GM12878 (cell line): ENCODE data around the gene NDUFA11. TPM values are rescaled to one million over a fixed set of nuclear protein-coding genes. Genes with fewer than 3 reads are reported as not detected.

Source experiments
- ATAC-seq: fragments of 200-7000 bp; cut with Tn5 transposase; 3 replicates; pipeline ENCODE4 v1.9.1; 2020; ENCODE audit warnings: mild to moderate bottlenecking, moderate library complexity
- BruUV-seq: library from RNA; stranded (reverse); fragments of 400-500 nt; replicated peaks from 2 replicates; lab custom pipeline; 2021; lab: Mats Ljungman, UMichigan
- CTCF ChIA-PET: fragments of 300-600 bp; sonication (Branson Sonifier 250); formaldehyde crosslinking; extraction: SDS; loops from one replicate; lab custom pipeline; 2021; ENCODE audit warnings: inconsistent platforms; lab: Yijun Ruan, JAX
- POLR2A ChIA-PET: fragments of 350-600 bp; formaldehyde crosslinking; extraction: SDS; loops from one replicate; lab custom pipeline; 2021; ENCODE audit warnings: inconsistent platforms; lab: Charles Lee
- RAD21 ChIA-PET: fragments of 300-600 bp; sonication (Branson Sonifier 250); formaldehyde crosslinking; loops from one replicate; lab custom pipeline; 2023; ENCODE audit warnings: antibody characterized with exemption; ENCODE audit not compliant: unreplicated experiment; lab: Charles Lee
- SMC1A ChIA-PET: fragments of 300-600 bp; sonication (Branson Sonifier 250); formaldehyde crosslinking; loops from one replicate; lab custom pipeline; 2023; ENCODE audit not compliant: unreplicated experiment, uncharacterized antibody; lab: Charles Lee
- DNase-seq: peaks from one replicate; pipeline ENCODE4 v3.0.0-alpha.2; 2011; ENCODE audit warnings: low read depth, low spot score
- FAIRE-seq: peaks from 3 replicates; lab custom pipeline; 2011; peaks lifted over from hg19 to GRCh38; lab: Jason Lieb, UNC
- H2AFZ ChIP-seq: 2 replicates; pipeline ENCODE4 v1.6.0; 2011; ENCODE audit warnings: low read depth, low read length, control low read depth; ENCODE audit not compliant: control insufficient read depth
- H3K27ac ChIP-seq: 2 replicates; pipeline ENCODE4 v1.5.1; 2011; ENCODE audit warnings: control low read depth; ENCODE audit not compliant: control insufficient read depth, insufficient read depth
- H3K27me3 ChIP-seq, 2 experiments: replicated peaks in 1 of 2; 2 replicates each; pipeline versions ENCODE4 v1.6.0 to v1.6.1; 2011; ENCODE audit warnings: low read length in 1 of 2; ENCODE audit not compliant: control insufficient read depth in 2 of 2, insufficient read depth in 2 of 2
- H3K36me3 ChIP-seq, 2 experiments: 2 replicates each; pipeline ENCODE4 v1.5.1; 2011; ENCODE audit warnings: low read length in 1 of 2; ENCODE audit not compliant: control insufficient read depth in 2 of 2, insufficient read depth in 2 of 2
- H3K4me1 ChIP-seq: 2 replicates; pipeline ENCODE4 v1.6.1; 2011; ENCODE audit warnings: mild to moderate bottlenecking, low read length, moderate library complexity, mixed read lengths; ENCODE audit not compliant: control insufficient read depth, insufficient read depth
- H3K4me2 ChIP-seq: 2 replicates; pipeline ENCODE4 v1.6.0; 2011; ENCODE audit warnings: control low read depth; ENCODE audit not compliant: control insufficient read depth, insufficient read depth
- H3K4me3 ChIP-seq: fragments of 200-600 bp; sonication (generic); 2 replicates; pipeline ENCODE4 v1.5.1; 2016
- H3K79me2 ChIP-seq: 2 replicates; pipeline ENCODE4 v1.6.0; 2011; ENCODE audit warnings: low read length; ENCODE audit not compliant: control insufficient read depth, insufficient read depth
- H3K9ac ChIP-seq: 2 replicates; pipeline ENCODE4 v1.8.0; 2011; ENCODE audit warnings: low read length, control low read depth, mixed read lengths; ENCODE audit not compliant: control insufficient read depth, insufficient read depth
- H3K9me3 ChIP-seq: replicated peaks from 3 replicates; pipeline ENCODE4 v1.5.1; 2011; ENCODE audit warnings: mild to moderate bottlenecking, low read length; ENCODE audit not compliant: control insufficient read depth, insufficient read depth
- H4K20me1 ChIP-seq: 2 replicates; pipeline ENCODE4 v1.6.0; 2011; ENCODE audit not compliant: control insufficient read depth, insufficient read depth
- CEBPB ChIP-seq, 2 experiments: fragments of 150-350 bp in 1 of 2; IDR thresholded peaks; 2 replicates each; pipeline ENCODE4 v1.6.1; 2012 to 2014; ENCODE audit warnings: low read depth in 2 of 2, low read length in 2 of 2, borderline replicate concordance in 1 of 2, inconsistent platforms in 1 of 2
- CREM ChIP-seq: IDR thresholded peaks from 2 replicates; pipeline ENCODE4 v1.6.1; 2014; ENCODE audit warnings: antibody characterized with exemption, low read depth
- E2F8 ChIP-seq: fragments of 450-650 bp; IDR thresholded peaks from 2 replicates; pipeline ENCODE4 v1.6.1; 2018; ENCODE audit warnings: mild to moderate bottlenecking, low read depth, moderate library complexity; ENCODE audit not compliant: partially characterized antibody
- FOXK2 ChIP-seq: fragments of 450-650 bp; IDR thresholded peaks from 2 replicates; pipeline ENCODE4 v1.6.1; 2017; ENCODE audit warnings: mild to moderate bottlenecking, moderate library complexity
- HDGF ChIP-seq: fragments of 450-650 bp; IDR thresholded peaks from 2 replicates; pipeline ENCODE4 v1.6.1; 2016; ENCODE audit warnings: antibody characterized with exemption
- KLF5 ChIP-seq: fragments of 450-650 bp; IDR thresholded peaks from 2 replicates; pipeline ENCODE4 v1.6.1; 2014; ENCODE audit warnings: mild to moderate bottlenecking; ENCODE audit not compliant: partially characterized antibody
- LARP7 ChIP-seq: fragments of 450-650 bp; IDR thresholded peaks from 2 replicates; pipeline ENCODE4 v1.6.1; 2017; ENCODE audit warnings: mild to moderate bottlenecking
- MTA3 ChIP-seq: IDR thresholded peaks from 2 replicates; pipeline ENCODE4 v1.6.1; 2012; ENCODE audit warnings: low read length, inconsistent platforms, borderline replicate concordance
- MYC ChIP-seq: IDR thresholded peaks from 2 replicates; pipeline ENCODE4 v1.6.1; 2011; ENCODE audit warnings: mild to moderate bottlenecking, low read length, moderate library complexity, inconsistent platforms; ENCODE audit not compliant: insufficient read depth, insufficient replicate concordance, insufficient read length, severe bottlenecking
- NFYA ChIP-seq: IDR thresholded peaks from 2 replicates; pipeline ENCODE4 v1.6.1; 2011; ENCODE audit warnings: low read depth, mild to moderate bottlenecking, low read length, improper control_type of control experiment, borderline replicate concordance
- PAX5 ChIP-seq: IDR thresholded peaks from 2 replicates; pipeline ENCODE4 v1.6.1; 2011; ENCODE audit warnings: low read depth, low read length, borderline replicate concordance
- POLR2AphosphoS2 ChIP-seq: IDR thresholded peaks from 2 replicates; pipeline ENCODE4 v1.6.1; 2011; ENCODE audit warnings: low read depth, mild to moderate bottlenecking, low read length, improper control_type of control experiment, moderate library complexity
- RB1 ChIP-seq: fragments of 450-650 bp; formaldehyde crosslinking; IDR thresholded peaks from 2 replicates; pipeline ENCODE4 v1.6.1; 2017; ENCODE audit warnings: mild to moderate bottlenecking, borderline replicate concordance
- YBX1 ChIP-seq: fragments of 450-650 bp; IDR thresholded peaks from 2 replicates; pipeline ENCODE4 v1.6.1; 2016; ENCODE audit warnings: antibody characterized with exemption
- ZNF24 ChIP-seq: fragments of 450-650 bp; IDR thresholded peaks from 2 replicates; pipeline ENCODE4 v1.6.1; 2017; ENCODE audit warnings: antibody characterized with exemption, mild to moderate bottlenecking
- ZZZ3 ChIP-seq: IDR thresholded peaks from 2 replicates; pipeline ENCODE4 v1.6.1; 2011; ENCODE audit warnings: low read depth; ENCODE audit not compliant: control insufficient read depth, insufficient read length
- WGBS: methylation state at CpG from one replicate; pipeline ENCODE4 v1.1.6; 2016; ENCODE audit warnings: low lambda C conversion rate; ENCODE audit not compliant: insufficient replicate concordance, insufficient coverage; ENCODE audit errors: missing lambda C conversion rate; 5-methylcytosine and 5-hydroxymethylcytosine counted together
- in situ Hi-C: fragments of 300-500 bp; cut with MboI; formaldehyde crosslinking; loops from 9 replicates; pipeline ENCODE4 v1.14.3; 2018; ENCODE audit warnings: mixed read lengths
- intact Hi-C: fragments of 100-400 bp; cut with micrococcal nuclease; formaldehyde crosslinking; loops from one replicate; pipeline ENCODE4 v1.14.2; 2022; ENCODE audit not compliant: unreplicated experiment
- polyA plus RNA-seq, 11 experiments: library from polyadenylated mRNA; depleted of rRNA in 4 of 11; unstranded in 6 of 11; stranded (reverse) in 5 of 11; fragments of >200 nt; fragmentation: Nextera tagmentation in 4 of 11; fragmentation: Illumina TruSeq in 1 of 11; extraction: Ambion mirVana in 4 of 11; extraction: Trizol in 1 of 11; gene quantifications; 1 replicate in 1 of 11; 2 replicates in 10 of 11; pipeline versions ENCODE4 v1.2.1 to v1.2.3, GENCODE V29; 2011 to 2016; ENCODE audit warnings: inconsistent platforms in 2 of 11, missing spikeins in 2 of 11, low read depth in 1 of 11
- total RNA-seq, 4 experiments: library from RNA; depleted of rRNA in 3 of 4; stranded (reverse); fragments of >200 nt in 3 of 4; fragmentation: Illumina TruSeq in 1 of 4; extraction: Trizol in 1 of 4; gene quantifications; 2 replicates each; pipeline versions ENCODE4 v1.2.1 to v1.2.3, GENCODE V29; 2013 to 2021
- TF ChIP-seq, protein P1 (sequence below): IDR thresholded peaks from 2 replicates; pipeline ENCODE4 v1.6.1; 2012; ENCODE audit warnings: low read depth, low read length, improper control_type of control experiment
- TF ChIP-seq, protein P2 (sequence below): IDR thresholded peaks from 2 replicates; pipeline ENCODE4 v1.6.1; 2011; ENCODE audit warnings: low read depth, low read length, improper control_type of control experiment, borderline replicate concordance

The NDUFA11 gene
- total and polyA plus RNA-seq, 10 of the 15 experiments (the other 5 are each of a cell fraction or from before 2014, with no cell fraction given): 108 to 600 (median 289) TPM

GRCh38 chr19:5870986-5871394 lies 32.6 kb downstream of the NDUFA11 start:
- Histone ChIP-seq H3K4me1 (no peaks in the 10 kb centered on the region), H3K79me2 (no peaks in the 10 kb centered on the region), H4K20me1 (no peaks in the 10 kb centered on the region), H3K27ac (no peak overlapping the region), H3K4me2 (no peak overlapping the region), H3K27me3 (no peaks in the 10 kb centered on the region), H3K9ac (no peak overlapping the region), H3K9me3 (no peaks in the 10 kb centered on the region), H3K36me3 (no peaks in the 10 kb centered on the region), H3K4me3 (no peak overlapping the region), H2AFZ (no peak overlapping the region)
- BruUV-seq: no TSS peak
- FAIRE-seq (no peak), DNase-seq (no peak), ATAC-seq (no peak)
- in situ Hi-C loops (no loop called here), intact Hi-C loops (no loop called here)
- POLR2A ChIA-PET: interaction anchor here (0.6 kb wide), 1 partner anchor 252 kb away, joined by 5 read pairs; no protein-coding TSS in a partner anchor
- RAD21 ChIA-PET: no interaction called here
- TF ChIP-seq ZNF24 (no peak), E2F8 (no peak), LARP7 (no peak), ZZZ3 (no peak), NFYA (no peak), CEBPB (IDR thresholded peaks at IDR 0.05; ENCODE audit: borderline replicate concordance in 1 of 2, low read depth in 2 of 2, low read length in 2 of 2) (no peak), PAX5 (no peak), MYC (no peak), FOXK2 (no peak), CREM (no peak), POLR2AphosphoS2 (no peak), MTA3 (no peak), KLF5 (no peak), HDGF (no peak), RB1 (no peak), YBX1 (no peak)
- TF ChIP-seq, protein P1, sequence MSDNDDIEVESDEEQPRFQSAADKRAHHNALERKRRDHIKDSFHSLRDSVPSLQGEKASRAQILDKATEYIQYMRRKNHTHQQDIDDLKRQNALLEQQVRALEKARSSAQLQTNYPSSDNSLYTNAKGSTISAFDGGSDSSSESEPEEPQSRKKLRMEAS: no peak
- TF ChIP-seq, protein P2, sequence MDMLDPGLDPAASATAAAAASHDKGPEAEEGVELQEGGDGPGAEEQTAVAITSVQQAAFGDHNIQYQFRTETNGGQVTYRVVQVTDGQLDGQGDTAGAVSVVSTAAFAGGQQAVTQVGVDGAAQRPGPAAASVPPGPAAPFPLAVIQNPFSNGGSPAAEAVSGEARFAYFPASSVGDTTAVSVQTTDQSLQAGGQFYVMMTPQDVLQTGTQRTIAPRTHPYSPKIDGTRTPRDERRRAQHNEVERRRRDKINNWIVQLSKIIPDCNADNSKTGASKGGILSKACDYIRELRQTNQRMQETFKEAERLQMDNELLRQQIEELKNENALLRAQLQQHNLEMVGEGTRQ: no peak
- CTCF ChIA-PET: interaction anchor here (0.6 kb wide), 1 partner anchor 97 kb away, joined by 3 read pairs; no protein-coding TSS in a partner anchor
- SMC1A ChIA-PET: no interaction called here
- WGBS: 63% methylated on average over 12 of the region's 12 CpGs
